GM21619 (cell line): ENCODE measurements around the gene SAPCD1.
"Not testable (repeated sequence)": the region's sequence is repeated elsewhere in the genome, so short reads cannot be mapped to it uniquely, and the experiment has no call there.

Experiments used
- ATAC-seq: cut with Tn5 transposase; IDR thresholded peaks from one replicate; pipeline ENCODE4 v1.9.1; 2021; ENCODE audit not compliant: unreplicated experiment

SAPCD1 gene

DNA sequence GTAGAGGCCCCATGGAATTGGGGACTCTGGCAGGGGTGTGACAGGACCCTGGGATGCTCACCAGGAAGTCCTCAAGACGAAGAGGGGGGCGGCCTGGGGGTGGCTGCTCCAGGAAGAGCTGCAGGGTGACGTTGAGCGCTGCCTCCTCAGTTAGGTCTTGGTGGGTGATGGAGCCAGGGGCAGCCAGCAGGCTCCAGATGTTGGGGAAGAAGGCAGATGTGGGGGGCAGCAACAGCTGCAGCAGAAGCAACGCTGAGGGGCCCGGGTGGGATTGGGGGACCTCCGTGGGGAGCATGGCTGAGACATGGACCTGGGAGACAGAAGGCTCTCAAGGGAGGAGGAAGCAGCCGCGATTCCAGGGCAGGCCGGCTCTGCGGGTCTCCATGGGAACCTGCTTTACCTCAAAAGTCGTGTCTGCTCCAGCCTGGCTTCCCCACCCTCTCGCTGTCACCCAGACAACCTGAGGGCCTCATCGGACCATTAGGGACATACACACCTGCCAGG is 14.1 kb downstream of the SAPCD1 start:
- ATAC-seq: peak; percentile 10

GRCh38 chr6:31776989-31777666 is 14.7 kb downstream of the SAPCD1 start, which contains the start of gene VWA7:
Gene VWA7, minus strand, starts transcription at chr6:31777328. Its CDS starts 549 bp downstream, at chr6:31776779.
- ATAC-seq: peak; percentile 74

GRCh38 chr6:31777667-31778050 is 15.2 kb downstream of the SAPCD1 start:
- ATAC-seq: no peak

DNA sequence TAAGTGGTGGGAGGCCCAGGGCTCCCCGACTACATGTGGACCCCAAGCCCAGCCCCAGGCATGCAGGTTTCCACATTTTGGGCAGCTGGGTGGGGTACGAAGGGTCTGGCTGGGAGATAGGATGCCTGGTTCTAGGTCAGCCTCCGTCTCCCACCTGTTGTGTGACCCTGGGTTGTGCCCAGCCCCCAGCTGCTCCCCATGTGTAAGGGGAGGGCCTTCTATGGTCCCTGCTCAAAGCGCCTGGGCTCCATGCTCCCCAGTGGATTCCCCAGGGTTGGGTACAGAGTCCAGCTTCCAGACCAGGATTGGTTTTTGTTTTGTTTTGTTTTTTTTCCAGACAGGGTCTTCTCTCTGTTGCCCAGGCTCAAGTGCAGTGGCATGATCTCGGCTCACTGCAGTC is 15.7 kb downstream of the SAPCD1 start:
- ATAC-seq: no peak

GRCh38 chr6:31778999-31779885 is 16.8 kb downstream of the SAPCD1 start:
- no peak for ATAC-seq

- ATAC-seq: no peak
These were observed 17.5 kb downstream of the SAPCD1 start for GRCh38 chr6:31779908-31780307.

DNA sequence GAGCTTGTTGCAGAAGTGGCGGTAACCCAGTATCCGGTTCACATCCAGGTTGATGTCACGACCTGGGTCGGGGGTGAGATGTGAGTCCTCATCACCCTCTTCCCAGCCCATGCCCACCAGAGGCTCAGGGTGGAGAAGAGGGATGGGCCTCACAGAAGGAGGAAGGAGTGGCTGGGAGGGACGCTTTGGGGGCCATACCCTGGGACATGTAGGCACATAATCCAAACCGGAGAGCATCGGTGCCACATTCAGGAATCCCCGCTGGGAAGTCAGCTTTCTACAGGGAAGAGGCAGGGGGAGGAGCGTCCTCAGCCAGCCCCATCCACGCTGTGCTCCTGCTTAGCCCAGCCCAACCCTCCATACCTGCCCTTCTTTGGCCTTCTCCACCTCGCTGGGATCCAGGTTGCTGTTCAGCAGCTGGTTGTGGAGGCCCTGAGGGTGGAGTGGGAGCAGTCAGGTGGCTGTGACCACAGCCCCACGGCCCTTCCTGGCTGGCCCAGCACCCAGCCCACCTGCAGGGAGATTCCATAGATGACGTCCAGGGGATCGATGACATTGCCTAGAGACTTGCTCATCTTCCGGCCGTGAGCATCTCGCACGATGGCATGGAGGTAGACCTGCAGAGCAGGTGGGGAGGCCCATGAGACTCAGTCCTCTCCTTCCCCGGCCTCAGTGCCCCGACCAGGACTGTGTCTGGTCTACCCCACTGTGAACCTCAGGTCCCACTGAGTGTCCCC is 18.2 kb downstream of the SAPCD1 start:
- no peak for ATAC-seq

DNA sequence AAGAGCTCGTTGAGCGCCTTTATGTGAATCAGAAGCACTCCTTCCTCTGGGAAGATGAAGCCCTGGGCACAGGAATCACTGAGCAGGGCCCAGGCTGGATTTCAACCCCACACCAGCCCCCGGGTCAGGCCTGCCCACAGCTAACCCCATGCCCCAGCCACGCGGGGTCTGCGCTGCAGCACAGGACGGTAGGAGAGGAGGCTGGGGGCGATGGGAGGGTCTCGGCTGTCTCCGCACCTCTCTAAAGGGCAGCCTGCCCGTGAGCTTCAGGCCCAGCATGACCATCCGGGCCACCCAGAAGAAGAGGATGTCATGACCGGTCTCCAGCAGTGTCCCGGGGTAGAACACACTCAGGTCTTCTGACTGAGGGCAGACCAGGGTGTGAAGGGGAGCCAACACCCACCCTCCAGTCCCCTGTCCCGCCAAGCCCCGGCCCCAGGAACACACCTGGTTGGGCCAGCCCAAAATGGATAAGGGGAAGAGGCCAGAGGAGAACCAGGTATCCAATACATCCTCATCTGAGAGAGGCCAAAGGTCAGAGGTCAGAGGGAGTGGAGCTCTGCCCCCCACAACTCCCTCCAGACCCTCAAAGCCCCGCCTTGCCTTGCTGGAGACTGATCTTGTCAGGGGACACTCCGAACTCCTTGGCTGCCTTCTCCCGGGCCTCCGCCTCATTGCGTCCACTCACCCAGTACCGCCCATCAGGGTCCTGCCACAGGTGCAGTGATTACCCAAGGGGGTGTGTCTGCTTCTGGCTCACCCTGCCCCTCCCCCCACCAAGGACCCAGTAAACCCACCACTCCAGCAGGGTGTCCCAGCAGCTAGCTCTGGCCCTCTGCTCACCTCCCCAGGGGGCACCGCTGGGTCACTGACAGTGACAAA is 19.0 kb downstream of the SAPCD1 start:
- no peak for ATAC-seq

DNA sequence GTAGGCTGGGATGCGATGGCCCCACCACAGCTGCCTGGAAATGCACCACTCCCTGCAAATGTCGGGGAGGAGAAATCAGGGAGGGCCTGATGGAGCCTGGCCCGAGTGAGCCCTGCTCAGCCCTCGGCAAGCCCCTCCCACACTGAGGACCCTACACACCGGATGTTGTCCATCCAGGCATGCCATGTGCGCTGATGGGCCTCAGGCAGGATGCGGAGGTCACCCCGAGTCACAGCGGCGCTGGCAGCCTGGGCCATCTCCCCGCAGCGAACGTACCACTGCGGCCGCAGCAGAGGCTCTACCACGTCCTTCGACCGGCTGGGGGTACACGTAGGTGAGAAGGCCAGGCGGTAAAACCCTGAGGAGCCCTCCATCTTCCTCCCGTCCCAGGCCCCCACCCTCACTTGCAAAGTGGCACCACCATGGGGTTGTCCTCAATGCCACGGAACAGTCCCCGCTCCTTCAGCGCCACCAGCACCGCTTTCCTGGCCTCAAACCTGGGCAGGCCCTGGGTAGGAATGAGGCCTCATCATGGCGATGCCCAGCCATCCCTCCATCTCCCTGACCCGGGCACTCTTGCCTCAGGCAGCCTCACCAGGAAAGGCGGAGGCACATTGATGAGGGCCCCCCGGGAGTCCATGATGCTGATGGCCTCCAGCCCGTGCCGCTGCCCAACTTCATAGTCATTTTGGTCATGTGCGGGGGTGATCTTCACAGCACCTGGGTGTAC is 19.8 kb downstream of the SAPCD1 start:
- no peak for ATAC-seq

DNA sequence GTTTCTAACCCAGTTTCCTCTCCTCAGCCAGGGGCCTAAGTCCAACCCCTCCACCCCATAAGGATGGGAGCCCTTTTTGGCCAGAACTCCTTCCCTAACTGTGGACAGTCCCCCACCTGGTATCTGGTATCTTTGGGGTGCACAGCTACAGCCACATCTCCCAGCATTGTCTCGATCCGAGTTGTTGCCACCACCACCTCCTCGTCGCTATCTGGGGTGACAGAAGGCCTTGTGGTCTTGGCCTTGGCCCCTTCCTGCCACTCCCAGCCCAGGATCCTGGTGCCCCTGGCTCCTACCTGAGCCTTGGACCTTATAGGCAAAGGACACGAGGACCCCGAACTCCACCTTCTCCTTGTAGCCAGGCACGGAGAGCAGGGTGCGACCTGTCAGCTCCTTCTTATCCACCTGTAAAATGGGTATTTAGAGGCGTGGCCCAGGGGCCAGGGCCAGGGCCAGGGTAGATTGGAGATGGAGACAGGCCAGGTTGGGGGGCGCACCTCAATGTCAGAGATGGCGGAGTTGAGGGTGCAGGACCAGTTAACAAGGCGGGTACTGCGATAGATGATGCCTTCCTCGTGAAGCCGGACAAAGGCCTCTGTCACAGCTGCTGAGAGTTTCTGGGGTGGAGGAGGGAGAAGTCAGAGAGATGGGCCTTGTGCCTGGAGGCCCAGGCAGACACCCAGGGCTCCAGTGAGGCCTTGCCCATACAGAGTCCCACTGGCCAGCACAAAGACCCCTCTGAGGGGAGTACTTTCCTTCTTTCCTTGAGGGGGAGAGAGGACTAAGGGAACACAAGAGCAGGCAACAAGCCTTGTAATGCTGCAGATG is 21.9 kb downstream of the SAPCD1 start:
- no peak for ATAC-seq

- ATAC-seq: no peak
These were observed 23.0 kb downstream of the SAPCD1 start for GRCh38 chr6:31785475-31785874.

DNA sequence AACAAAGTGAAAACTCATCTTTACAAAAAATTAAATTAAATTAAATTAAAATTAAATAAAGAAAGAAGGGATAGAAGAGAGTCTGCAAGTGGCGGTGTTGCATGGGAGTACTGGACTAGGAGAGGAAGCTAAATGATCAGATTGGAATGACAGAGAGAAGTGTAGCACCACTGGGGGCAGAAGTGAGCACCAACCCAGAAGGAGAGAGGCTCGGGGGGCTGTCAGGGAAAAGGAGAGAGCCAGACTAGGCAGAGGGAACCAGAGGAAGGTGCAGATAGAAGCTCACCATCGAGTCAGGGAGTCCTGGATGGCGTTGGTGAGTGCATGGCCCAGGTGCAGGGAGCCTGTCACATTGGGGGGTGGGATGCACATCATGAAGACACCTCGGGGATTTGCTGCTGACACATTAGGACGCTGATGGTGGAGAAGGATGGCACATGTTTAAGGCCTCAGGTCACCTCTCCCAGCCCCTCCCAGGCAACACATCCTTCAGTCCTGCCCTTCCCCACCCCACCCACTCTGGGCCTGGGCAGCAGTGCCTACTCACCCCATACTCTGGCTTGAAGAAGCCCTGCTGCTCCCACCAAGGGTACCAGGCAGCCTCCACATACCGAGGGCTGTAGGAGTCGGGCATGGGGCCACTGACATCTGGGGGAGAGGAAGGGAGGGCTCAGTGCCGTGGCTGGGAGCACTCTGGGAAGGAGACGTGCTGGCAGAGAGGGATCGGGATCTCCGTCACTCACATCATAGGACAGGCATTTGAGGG is 29.1 kb downstream of the SAPCD1 start:
- no peak for ATAC-seq

GRCh38 chr6:31792090-31792374 is 29.6 kb downstream of the SAPCD1 start:
- ATAC-seq: no peak

GRCh38 chr6:31792761-31793171 is 30.3 kb downstream of the SAPCD1 start:
- ATAC-seq: no peak

GRCh38 chr6:31793927-31794245 is 31.4 kb downstream of the SAPCD1 start:
- ATAC-seq: not testable (repeated sequence)

DNA sequence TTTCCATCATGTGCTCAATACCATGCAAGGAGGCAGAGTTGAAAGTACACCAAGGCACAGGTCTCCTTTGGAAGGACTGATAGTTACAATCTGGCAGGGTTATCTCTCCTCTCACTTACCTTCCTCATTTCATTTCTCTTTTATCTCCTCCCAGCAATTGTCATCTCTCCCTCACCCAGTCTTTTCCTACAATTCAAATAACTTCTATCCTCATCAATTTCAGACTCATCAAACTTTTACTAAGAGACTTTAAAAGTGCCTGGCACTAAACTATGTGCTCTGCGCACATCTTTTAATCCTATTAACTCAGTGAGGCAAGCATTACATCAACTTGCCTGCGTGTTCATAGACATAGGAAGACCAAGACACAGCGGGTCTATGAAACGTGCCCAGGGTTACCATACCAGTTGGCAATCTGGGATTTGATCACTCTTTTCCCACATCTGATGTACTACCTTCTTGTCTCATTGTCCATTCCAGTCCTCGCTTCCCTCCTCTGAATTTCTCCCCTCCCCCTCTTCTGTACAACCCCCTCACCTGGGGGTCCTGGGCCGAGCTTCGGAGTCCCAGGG is 31.9 kb downstream of the SAPCD1 start:
- ATAC-seq: no peak

GRCh38 chr6:31794866-31795615 is 32.6 kb downstream of the SAPCD1 start:
- peak; percentile 14 for ATAC-seq
